Thyroid gland (tissue), 4 donors: ENCODE measurements around the gene LRCH2. TPM values are rescaled to one million over a fixed set of nuclear protein-coding genes. Genes with fewer than 3 reads are reported as not detected.

Experiments
- DNase-seq, 2 donors: peaks; one replicate each; pipeline ENCODE4 v3.0.0-alpha.2; 2019
- H3K27ac ChIP-seq, 3 donors: fragments of 200-600 bp; sonication (generic); 1 replicate in 2 of 3; 2 replicates in 1 of 3; pipeline ENCODE4 v1.5.1; 2016 to 2019; ENCODE audit warnings: mild to moderate bottlenecking in 1 of 3, moderate library complexity in 1 of 3
- H3K27me3 ChIP-seq: fragments of 200-600 bp; sonication (generic); one replicate; pipeline ENCODE4 v1.5.1; 2019
- H3K36me3 ChIP-seq, 2 donors: fragments of 200-600 bp; sonication (generic); one replicate each; pipeline ENCODE4 v1.5.1; 2016 to 2019
- H3K4me1 ChIP-seq, 2 donors: fragments of 200-600 bp; sonication (generic); one replicate each; pipeline ENCODE4 v1.5.1; 2017 to 2019
- H3K4me3 ChIP-seq, 3 donors: fragments of 200-600 bp; sonication (generic); replicated peaks in 1 of 3; 1 replicate in 2 of 3; 2 replicates in 1 of 3; pipeline ENCODE4 v1.5.1; 2016; ENCODE audit warnings: mild to moderate bottlenecking in 1 of 3
- H3K9me3 ChIP-seq: fragments of 200-600 bp; sonication (generic); one replicate; pipeline ENCODE4 v1.5.1; 2017
- CTCF ChIP-seq, 6 experiments: fragments of 200-600 bp in 3 of 6; fragments of 450-650 bp in 3 of 6; sonication (generic) in 3 of 6; IDR thresholded peaks; one replicate each; pipeline ENCODE4 v1.5.1; 2016 to 2019; ENCODE audit warnings: antibody characterized with exemption in 6 of 6, mild to moderate bottlenecking in 2 of 6, inconsistent platforms in 1 of 6, moderate library complexity in 1 of 6
- POLR2A ChIP-seq, 2 donors: fragments of 450-650 bp; IDR thresholded peaks; one replicate each; pipeline ENCODE4 v1.6.1; 2017; ENCODE audit warnings: antibody characterized with exemption in 2 of 2, mild to moderate bottlenecking in 2 of 2, moderate library complexity in 1 of 2
- WGBS, 2 donors: methylation state at CpG; one replicate each; pipeline ENCODE4 v1.1.5; 2017; 5-methylcytosine and 5-hydroxymethylcytosine counted together
- intact Hi-C: fragments of 100-400 bp; cut with DNase I; formaldehyde crosslinking; loops from one replicate; pipeline ENCODE4 v1.15.1; 2023
- total RNA-seq, 4 donors: library from RNA; depleted of rRNA; stranded (reverse); fragments of >200 nt; gene quantifications; one replicate each; pipeline ENCODE4 v1.2.3, GENCODE V29; 2016

The LRCH2 gene
- total RNA-seq, 4 donors from 2014 or later: 4.6 to 10.2 (median 5.6) TPM

- Histone ChIP-seq H3K9me3 (no peaks in the 10 kb centered on the region), H3K27me3 (no peaks in the 10 kb centered on the region), H3K27ac (no peak overlapping the region), H3K4me3 (no peak overlapping the region), H3K4me1 (no peaks in the 10 kb centered on the region), H3K36me3 (no peaks in the 10 kb centered on the region)
- 86 to 90% methylated on average over 5 of the region's 5 CpGs for WGBS, 2 donors
- intact Hi-C loops: no loop called here
- TF ChIP-seq POLR2A (IDR thresholded peaks at IDR 0.05) (no peak), CTCF (IDR thresholded peaks at IDR 0.05) (no peak)
- no peak for DNase-seq
These were observed 95.9 kb downstream of the LRCH2 start for GRCh38 chrX:115138040-115138439.

GRCh38 chrX:115134382-115134781 lies 99.5 kb downstream of the LRCH2 start:
- DNase-seq: no peak
- Histone ChIP-seq H3K36me3 (no peaks in the 10 kb centered on the region), H3K27ac (no peak overlapping the region), H3K9me3 (no peaks in the 10 kb centered on the region), H3K4me1 (no peaks in the 10 kb centered on the region), H3K27me3 (no peaks in the 10 kb centered on the region), H3K4me3 (no peak overlapping the region)
- intact Hi-C loops: no loop called here
- TF ChIP-seq CTCF (IDR thresholded peaks at IDR 0.05): no peak
- TF ChIP-seq POLR2A (IDR thresholded peaks at IDR 0.05): no peak
- 77 to 79% methylated on average over 3 of the region's 3 CpGs for WGBS, 2 donors

- Histone ChIP-seq H3K4me3 (no peak overlapping the region), H3K27ac (no peak overlapping the region), H3K36me3 (no peaks in the 10 kb centered on the region), H3K4me1 (no peaks in the 10 kb centered on the region), H3K27me3 (no peaks in the 10 kb centered on the region), H3K9me3 (no peaks in the 10 kb centered on the region)
- TF ChIP-seq CTCF (IDR thresholded peaks at IDR 0.05): no peak
- no peak for TF ChIP-seq POLR2A (IDR thresholded peaks at IDR 0.05)
- intact Hi-C loops: no loop called here
- no peak for DNase-seq
These were observed 121.5 kb downstream of the LRCH2 start for GRCh38 chrX:115112411-115112810.

- H3K4me3 ChIP-seq: no peak overlapping the region
- no peak overlapping the region for H3K27ac ChIP-seq
- no peaks in the 10 kb centered on the region for H3K27me3 ChIP-seq
- H3K4me1 ChIP-seq: no peaks in the 10 kb centered on the region
- intact Hi-C loops: no loop called here
- H3K36me3 ChIP-seq: no peaks in the 10 kb centered on the region
- WGBS, 2 donors: 95% methylated on average over 2 of the region's 4 CpGs; no CpG with 5 or more reads in 1 of the 2 donors
- DNase-seq: no peak
- TF ChIP-seq CTCF (IDR thresholded peaks at IDR 0.05): no peak
- no peak for TF ChIP-seq POLR2A (IDR thresholded peaks at IDR 0.05)
- no peaks in the 10 kb centered on the region for H3K9me3 ChIP-seq
These were observed 135.0 kb downstream of the LRCH2 start for GRCh38 chrX:115098897-115099296.

- intact Hi-C loops: no loop called here
- TF ChIP-seq CTCF (IDR thresholded peaks at IDR 0.05) (no peak), POLR2A (IDR thresholded peaks at IDR 0.05) (no peak)
- Histone ChIP-seq H3K27ac (no peak overlapping the region), H3K4me3 (no peak overlapping the region), H3K27me3 (no peaks in the 10 kb centered on the region), H3K4me1 (no peaks in the 10 kb centered on the region), H3K36me3 (no peaks in the 10 kb centered on the region), H3K9me3 (no peaks in the 10 kb centered on the region)
- DNase-seq: no peak
- WGBS, 2 donors: 88 to 96% methylated on average over 1 of the region's 1 CpG
These were observed 140.7 kb downstream of the LRCH2 start for GRCh38 chrX:115093191-115093590.
